GM12892 (cell line): ENCODE results near the gene SENP1. TPM values are rescaled to one million over a fixed set of nuclear protein-coding genes. Genes with fewer than 3 reads are reported as not detected.
A peak's percentile ranks its signal among the peaks of the same experiment; 100 is the strongest.

Source experiments
- DNase-seq: peaks from one replicate; pipeline ENCODE4 v3.0.0; 2011; ENCODE audit not compliant: insufficient read length
- FAIRE-seq: peaks from 2 replicates; lab custom pipeline; 2011; peaks lifted over from hg19 to GRCh38; lab: Jason Lieb, UNC
- POLR2A ChIP-seq: IDR thresholded peaks from 2 replicates; pipeline ENCODE4 v1.6.1; 2011; ENCODE audit warnings: low read depth, low read length, control low read depth
- POLR2AphosphoS5 ChIP-seq: IDR thresholded peaks from 2 replicates; pipeline ENCODE4 v1.6.1; 2011; ENCODE audit warnings: low read depth, low read length, control low read depth
- TAF1 ChIP-seq: IDR thresholded peaks from 2 replicates; pipeline ENCODE4 v1.6.1; 2011; ENCODE audit warnings: low read depth, mild to moderate bottlenecking, control low read depth, low read length, borderline replicate concordance
- polyA plus RNA-seq: library from polyadenylated mRNA; unstranded; fragments of >200 nt; gene quantifications from one replicate; pipeline ENCODE4 v1.2.1, GENCODE V29; 2012; ENCODE audit warnings: missing spikeins, inconsistent platforms; ENCODE audit not compliant: missing spikeins

SENP1 gene
- polyA plus RNA-seq = 15.6 TPM

- peak; percentile 68 for DNase-seq
- peak; percentile 75; the same call in 1 of the 2 replicates for TF ChIP-seq POLR2AphosphoS5
- peak; percentile 71 for TF ChIP-seq POLR2A
- peak; percentile 62 for TF ChIP-seq TAF1
- FAIRE-seq = peak; percentile 87
Observed at GRCh38 chr12:48105867-48106680, at the start of gene SENP1. Gene SENP1, minus strand, starts transcription at chr12:48106079. Its CDS starts 4,607 bp downstream, at chr12:48101472.

- no peak for FAIRE-seq
- no peak for DNase-seq
- TF ChIP-seq TAF1 (no peak), POLR2A (no peak), POLR2AphosphoS5 (no peak)
Observed at GRCh38 chr12:48151103-48151771, 45.4 kb upstream of the SENP1 start.

GRCh38 chr12:48145981-48146380 is 40.1 kb upstream of the SENP1 start:
- DNase-seq (no peak), FAIRE-seq (no peak)
- TF ChIP-seq TAF1 (no peak), POLR2AphosphoS5 (no peak), POLR2A (no peak)

GRCh38 chr12:48143898-48144297 is 38.0 kb upstream of the SENP1 start:
- no peak for DNase-seq
- 0 out of 2 replicates have a peak, but pooled peaks have one; percentile 17 for TF ChIP-seq POLR2A
- no peak for TF ChIP-seq TAF1
- no peak for FAIRE-seq

- no peak for TF ChIP-seq POLR2A
- TF ChIP-seq TAF1 = no peak
- TF ChIP-seq POLR2AphosphoS5 = no peak
- no peak for FAIRE-seq
- no peak for DNase-seq
Observed at GRCh38 chr12:48142818-48143674, 37.2 kb upstream of the SENP1 start.

GRCh38 chr12:48135027-48135426 is 29.1 kb upstream of the SENP1 start:
- TF ChIP-seq POLR2AphosphoS5 = no peak
- FAIRE-seq (no peak), DNase-seq (no peak)

GRCh38 chr12:48132826-48133225 is 26.9 kb upstream of the SENP1 start:
- DNase-seq (no peak), FAIRE-seq (no peak)
- TF ChIP-seq TAF1 = no peak
- no peak for TF ChIP-seq POLR2AphosphoS5
- TF ChIP-seq POLR2A = no peak

- TF ChIP-seq TAF1 = no peak
- TF ChIP-seq POLR2A = no peak
- TF ChIP-seq POLR2AphosphoS5 = no peak
- FAIRE-seq = no peak
- no peak for DNase-seq
Observed at GRCh38 chr12:48131517-48131916, 25.6 kb upstream of the SENP1 start.

GRCh38 chr12:48129376-48129775 is 23.5 kb upstream of the SENP1 start:
- no peak for TF ChIP-seq TAF1
- no peak for TF ChIP-seq POLR2AphosphoS5
- no peak for TF ChIP-seq POLR2A
- DNase-seq = no peak
- FAIRE-seq = no peak

- FAIRE-seq (no peak), DNase-seq (no peak)
- no peak for TF ChIP-seq TAF1
- TF ChIP-seq POLR2A = no peak
- TF ChIP-seq POLR2AphosphoS5 = no peak
Observed at GRCh38 chr12:48128800-48129199, 22.9 kb upstream of the SENP1 start.

GRCh38 chr12:48126953-48127630 is 21.2 kb upstream of the SENP1 start:
- FAIRE-seq = no peak
- DNase-seq = no peak
- TF ChIP-seq TAF1 = no peak
- TF ChIP-seq POLR2AphosphoS5 = no peak
- TF ChIP-seq POLR2A = no peak
